Neural crest cell (in vitro differentiated cells): ENCODE measurements around the gene WNT9A. TPM values are rescaled to one million over a fixed set of nuclear protein-coding genes. Genes with fewer than 3 reads are reported as not detected.

Experiments used
- DNase-seq: peaks from one replicate; pipeline ENCODE4 v3.0.0; 2021; ENCODE audit warnings: low read depth, mixed read lengths, low spot score
- H3K27ac Mint-ChIP-seq: one replicate; pipeline ENCODE4 v1.8.0; 2021; ENCODE audit warnings: mild to moderate bottlenecking, mixed read lengths; ENCODE audit not compliant: unreplicated experiment
- H3K27me3 Mint-ChIP-seq: 2 replicates; pipeline ENCODE4 v1.8.0; 2021; ENCODE audit warnings: low read depth, mild to moderate bottlenecking, mixed read lengths
- H3K36me3 Mint-ChIP-seq: 2 replicates; pipeline ENCODE4 v1.8.0; 2021; ENCODE audit warnings: low read depth, mild to moderate bottlenecking, mixed read lengths
- H3K4me1 Mint-ChIP-seq: 2 replicates; pipeline ENCODE4 v1.8.0; 2021; ENCODE audit warnings: mixed read lengths
- H3K4me3 Mint-ChIP-seq: one replicate; pipeline ENCODE4 v1.8.0; 2021; ENCODE audit warnings: mild to moderate bottlenecking, mixed read lengths
- H3K9me3 Mint-ChIP-seq: 2 replicates; pipeline ENCODE4 v1.8.0; 2021; ENCODE audit warnings: mixed read lengths
- CTCF ChIP-seq: fragments of 200-600 bp; sonication (generic); conservative IDR thresholded peaks from 2 replicates; pipeline ENCODE4 v1.5.0; 2021; ENCODE audit warnings: antibody characterized with exemption, mild to moderate bottlenecking
- total RNA-seq: library from RNA; stranded (reverse); gene quantifications from 2 replicates; pipeline ENCODE4 v1.2.1, GENCODE V29; 2021

The WNT9A gene
- total RNA-seq, 1 donor from 2014 or later, result 0.54 TPM

GRCh38 chr1:227940791-227941241 lies 6.9 kb downstream of the WNT9A start:
- no peak overlapping the region for H3K4me3 Mint-ChIP-seq

GRCh38 chr1:227939791-227940771 lies 7.7 kb downstream of the WNT9A start:
- TF ChIP-seq CTCF, result no peak
- no peaks in the 10 kb centered on the region for H3K9me3 Mint-ChIP-seq
- no peak overlapping the region for H3K27ac Mint-ChIP-seq
- no peaks in the 10 kb centered on the region for H3K36me3 Mint-ChIP-seq
- H3K4me3 Mint-ChIP-seq, result no peak overlapping the region
- no peaks in the 10 kb centered on the region for H3K27me3 Mint-ChIP-seq
- H3K4me1 Mint-ChIP-seq, result peaks cover 11% of the 10 kb centered on the region
- no peak for DNase-seq

More at GRCh38 chr1:227940791-227941241, 6.9 kb downstream of the WNT9A start:
- H3K9me3 Mint-ChIP-seq, result no peaks in the 10 kb centered on the region
- no peaks in the 10 kb centered on the region for H3K36me3 Mint-ChIP-seq
- peaks cover 11% of the 10 kb centered on the region for H3K4me1 Mint-ChIP-seq
- no peak for TF ChIP-seq CTCF
- H3K27me3 Mint-ChIP-seq, result peaks cover 2% of the 10 kb centered on the region
- DNase-seq, result no peak
- H3K27ac Mint-ChIP-seq, result no peak overlapping the region

GRCh38 chr1:227938911-227939790 lies 8.6 kb downstream of the WNT9A start:
- Mint-ChIP-seq H3K27me3 (no peaks in the 10 kb centered on the region), H3K36me3 (no peaks in the 10 kb centered on the region), H3K9me3 (no peaks in the 10 kb centered on the region), H3K4me3 (no peak overlapping the region), H3K4me1 (peaks cover 11% of the 10 kb centered on the region), H3K27ac (peak overlapping the region; percentile 84)
- TF ChIP-seq CTCF, result no peak
- no peak for DNase-seq

- no peaks in the 10 kb centered on the region for H3K36me3 Mint-ChIP-seq
- no peak for DNase-seq
- no peaks in the 10 kb centered on the region for H3K27me3 Mint-ChIP-seq
- peaks cover 11% of the 10 kb centered on the region for H3K4me1 Mint-ChIP-seq
- H3K9me3 Mint-ChIP-seq, result no peaks in the 10 kb centered on the region
- no peak overlapping the region for H3K4me3 Mint-ChIP-seq
- no peak overlapping the region for H3K27ac Mint-ChIP-seq
- TF ChIP-seq CTCF, result no peak
Measured at GRCh38 chr1:227938276-227938675, 9.5 kb downstream of the WNT9A start.

- no peaks in the 10 kb centered on the region for H3K9me3 Mint-ChIP-seq
- H3K4me3 Mint-ChIP-seq, result no peak overlapping the region
- H3K36me3 Mint-ChIP-seq, result no peaks in the 10 kb centered on the region
- no peak overlapping the region for H3K27ac Mint-ChIP-seq
- no peak for TF ChIP-seq CTCF
- H3K4me1 Mint-ChIP-seq, result peaks cover 11% of the 10 kb centered on the region
- H3K27me3 Mint-ChIP-seq, result no peaks in the 10 kb centered on the region
- no peak for DNase-seq
Measured at GRCh38 chr1:227937838-227938145, 9.9 kb downstream of the WNT9A start.
